Nephron progenitor cell (in vitro differentiated cells): ENCODE data around the gene C5orf15.

Experiments used
- DNase-seq: peaks from one replicate; pipeline ENCODE4 v3.0.0; 2021
- H3K27ac Mint-ChIP-seq: 2 replicates; pipeline ENCODE4 v1.8.0; 2021; ENCODE audit warnings: mild to moderate bottlenecking, moderate library complexity, mixed read lengths
- H3K27me3 Mint-ChIP-seq: 2 replicates; pipeline ENCODE4 v1.8.0; 2021; ENCODE audit warnings: mild to moderate bottlenecking, low read depth, mixed read lengths; ENCODE audit not compliant: poor library complexity
- H3K36me3 Mint-ChIP-seq: 2 replicates; pipeline ENCODE4 v1.8.0; 2021; ENCODE audit warnings: low read depth, mixed read lengths
- H3K4me1 Mint-ChIP-seq: 2 replicates; pipeline ENCODE4 v1.8.0; 2021; ENCODE audit warnings: mixed read lengths
- H3K4me3 Mint-ChIP-seq: 2 replicates; pipeline ENCODE4 v1.8.0; 2021; ENCODE audit warnings: mild to moderate bottlenecking, moderate library complexity, mixed read lengths
- H3K9me3 Mint-ChIP-seq: 2 replicates; pipeline ENCODE4 v1.8.0; 2021; ENCODE audit warnings: mild to moderate bottlenecking, moderate library complexity, mixed read lengths
- CTCF ChIP-seq: fragments of 200-600 bp; sonication (generic); IDR thresholded peaks from 2 replicates; pipeline ENCODE4 v1.5.0; 2021; ENCODE audit warnings: antibody characterized with exemption

Gene C5orf15

GRCh38 chr5:133934822-133935666 lies 33.4 kb downstream of the C5orf15 start:
- Mint-ChIP-seq H3K27ac (no peak overlapping the region), H3K9me3 (peaks cover 4% of the 10 kb centered on the region), H3K36me3 (no peaks in the 10 kb centered on the region), H3K27me3 (peaks cover 23% of the 10 kb centered on the region), H3K4me1 (peaks cover 37% of the 10 kb centered on the region), H3K4me3 (no peak overlapping the region)
- TF ChIP-seq CTCF = no peak
- no peak for DNase-seq

- no peaks in the 10 kb centered on the region for H3K36me3 Mint-ChIP-seq
- no peak for TF ChIP-seq CTCF
- no peak overlapping the region for H3K27ac Mint-ChIP-seq
- H3K4me3 Mint-ChIP-seq = no peak overlapping the region
- H3K27me3 Mint-ChIP-seq = peaks cover 27% of the 10 kb centered on the region
- peaks cover 36% of the 10 kb centered on the region for H3K4me1 Mint-ChIP-seq
- no peak for DNase-seq
- H3K9me3 Mint-ChIP-seq = peaks cover 4% of the 10 kb centered on the region
Observed at GRCh38 chr5:133934311-133934710, 34.1 kb downstream of the C5orf15 start.

- TF ChIP-seq CTCF = no peak
- H3K36me3 Mint-ChIP-seq = no peaks in the 10 kb centered on the region
- H3K27me3 Mint-ChIP-seq = peaks cover 32% of the 10 kb centered on the region
- peaks cover 31% of the 10 kb centered on the region for H3K4me1 Mint-ChIP-seq
- no peak overlapping the region for H3K4me3 Mint-ChIP-seq
- no peak for DNase-seq
- H3K9me3 Mint-ChIP-seq = peaks cover 4% of the 10 kb centered on the region
- no peak overlapping the region for H3K27ac Mint-ChIP-seq
Observed at GRCh38 chr5:133933670-133934295, 34.6 kb downstream of the C5orf15 start.

- no peak for TF ChIP-seq CTCF
- Mint-ChIP-seq H3K4me3 (no peak overlapping the region), H3K27me3 (peaks cover 38% of the 10 kb centered on the region), H3K9me3 (peaks cover 4% of the 10 kb centered on the region), H3K27ac (no peak overlapping the region), H3K36me3 (no peaks in the 10 kb centered on the region), H3K4me1 (peaks cover 24% of the 10 kb centered on the region)
- DNase-seq = no peak
Observed at GRCh38 chr5:133933169-133933509, 35.3 kb downstream of the C5orf15 start.

GRCh38 chr5:133932441-133933168 lies 35.8 kb downstream of the C5orf15 start:
- Mint-ChIP-seq H3K9me3 (peaks cover 4% of the 10 kb centered on the region), H3K4me3 (no peak overlapping the region), H3K27me3 (peaks cover 38% of the 10 kb centered on the region), H3K27ac (no peak overlapping the region), H3K4me1 (peaks cover 22% of the 10 kb centered on the region), H3K36me3 (no peaks in the 10 kb centered on the region)
- no peak for TF ChIP-seq CTCF
- no peak for DNase-seq
